ENCODE measurements around the gene GSTO2. TPM values are rescaled to one million over a fixed set of nuclear protein-coding genes. Genes with fewer than 3 reads are reported as not detected.

Gene GSTO2
- total and polyA plus RNA-seq, 2 of the 4 experiments (the other 2 are of a cell fraction): 1.4 to 2.3 TPM

DNA sequence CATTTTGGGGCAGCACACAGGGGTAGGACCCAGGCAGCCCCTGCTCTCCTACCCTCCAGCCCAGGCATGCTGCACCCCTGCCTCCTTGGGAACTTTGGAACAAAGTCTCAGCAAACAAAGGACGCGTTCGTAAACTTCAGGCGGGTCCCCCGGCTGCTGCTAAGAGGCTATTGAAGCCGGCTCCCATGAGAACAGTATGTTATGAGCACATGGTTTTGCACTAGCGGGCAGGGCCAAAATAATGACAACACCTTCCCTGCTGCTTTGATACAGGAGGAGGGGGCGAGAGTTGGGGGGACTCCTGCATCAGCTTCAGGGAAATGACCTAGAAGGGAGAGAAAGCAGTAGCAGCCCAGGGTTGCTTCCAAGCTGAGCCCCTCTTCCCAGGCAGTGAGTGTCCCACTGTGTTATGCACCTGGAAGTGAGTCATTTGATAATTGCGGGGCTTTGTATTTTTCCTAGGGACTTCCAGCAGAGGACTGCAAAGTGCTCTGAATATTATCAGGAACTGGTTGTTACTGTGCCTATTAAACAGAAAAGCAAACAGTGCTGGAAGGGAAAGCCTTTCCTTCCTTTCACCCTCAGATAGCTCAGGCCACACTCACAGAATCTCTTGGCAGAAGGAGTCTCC is 62.3 kb downstream of the GSTO2 start (continued):
- TF ChIP-seq, protein P1, sequence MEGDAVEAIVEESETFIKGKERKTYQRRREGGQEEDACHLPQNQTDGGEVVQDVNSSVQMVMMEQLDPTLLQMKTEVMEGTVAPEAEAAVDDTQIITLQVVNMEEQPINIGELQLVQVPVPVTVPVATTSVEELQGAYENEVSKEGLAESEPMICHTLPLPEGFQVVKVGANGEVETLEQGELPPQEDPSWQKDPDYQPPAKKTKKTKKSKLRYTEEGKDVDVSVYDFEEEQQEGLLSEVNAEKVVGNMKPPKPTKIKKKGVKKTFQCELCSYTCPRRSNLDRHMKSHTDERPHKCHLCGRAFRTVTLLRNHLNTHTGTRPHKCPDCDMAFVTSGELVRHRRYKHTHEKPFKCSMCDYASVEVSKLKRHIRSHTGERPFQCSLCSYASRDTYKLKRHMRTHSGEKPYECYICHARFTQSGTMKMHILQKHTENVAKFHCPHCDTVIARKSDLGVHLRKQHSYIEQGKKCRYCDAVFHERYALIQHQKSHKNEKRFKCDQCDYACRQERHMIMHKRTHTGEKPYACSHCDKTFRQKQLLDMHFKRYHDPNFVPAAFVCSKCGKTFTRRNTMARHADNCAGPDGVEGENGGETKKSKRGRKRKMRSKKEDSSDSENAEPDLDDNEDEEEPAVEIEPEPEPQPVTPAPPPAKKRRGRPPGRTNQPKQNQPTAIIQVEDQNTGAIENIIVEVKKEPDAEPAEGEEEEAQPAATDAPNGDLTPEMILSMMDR (conservative IDR thresholded peaks at IDR 0.05; ENCODE audit: low read depth, low read length): no peak
- TF ChIP-seq NFE2L2 (IDR thresholded peaks at IDR 0.05; ENCODE audit: low read depth, low read length) (no peak; the same call in 1 of the 2 replicates), MAFK (IDR thresholded peaks at IDR 0.05; ENCODE audit: low read depth, low read length) (no peak)

Measured in IMR-90 (cell line).